Measurements from ENCODE around the gene SERINC2. TPM values are rescaled to one million over a fixed set of nuclear protein-coding genes. Genes with fewer than 3 reads are reported as not detected.

The SERINC2 gene
- total RNA-seq, 3 donors from 2014 or later: 146 to 381 (median 225) TPM

GRCh38 chr1:31373897-31374486, 39.0 kb upstream of the SERINC2 start:
- ATAC-seq: no peak

GRCh38 chr1:31374511-31375196, 38.4 kb upstream of the SERINC2 start:
- H3K4me3 ChIP-seq: no peak overlapping the region
- no peak for TF ChIP-seq CTCF (IDR thresholded peaks at IDR 0.05)
- intact Hi-C loops (cut with DNase I, micrococcal nuclease): no loop called here
- no peaks in the 10 kb centered on the region for H3K36me3 ChIP-seq (ENCODE audit: low read depth)
- peaks cover 27% of the 10 kb centered on the region for H3K4me1 ChIP-seq (ENCODE audit: low read depth)
- DNase-seq (no peak), ATAC-seq (no peak)
- H3K9me3 ChIP-seq: no peaks in the 10 kb centered on the region

More at GRCh38 chr1:31373897-31374486, 39.0 kb upstream of the SERINC2 start:
- no peaks in the 10 kb centered on the region for H3K9me3 ChIP-seq
- no peaks in the 10 kb centered on the region for H3K36me3 ChIP-seq (ENCODE audit: low read depth)
- H3K4me3 ChIP-seq: no peak overlapping the region
- H3K4me1 ChIP-seq (ENCODE audit: low read depth): peaks cover 27% of the 10 kb centered on the region
- DNase-seq: no peak
- no peak for TF ChIP-seq CTCF (IDR thresholded peaks at IDR 0.05)
- intact Hi-C loops (cut with DNase I, micrococcal nuclease): no loop called here

GRCh38 chr1:31376375-31377134, 36.5 kb upstream of the SERINC2 start:
- intact Hi-C loops (cut with DNase I, micrococcal nuclease): no loop called here
- no peaks in the 10 kb centered on the region for H3K36me3 ChIP-seq (ENCODE audit: low read depth)
- H3K4me3 ChIP-seq: no peak overlapping the region
- no peak for TF ChIP-seq CTCF (IDR thresholded peaks at IDR 0.05)
- peak in 1 of 3 donors; percentile 31 for DNase-seq
- H3K4me1 ChIP-seq (ENCODE audit: low read depth): peaks cover 30% of the 10 kb centered on the region
- no peaks in the 10 kb centered on the region for H3K9me3 ChIP-seq
- no peak for ATAC-seq

GRCh38 chr1:31377364-31377863, 35.6 kb upstream of the SERINC2 start:
- ATAC-seq (no peak), DNase-seq (no peak)
- intact Hi-C loops (cut with DNase I, micrococcal nuclease): no loop called here
- H3K4me1 ChIP-seq (ENCODE audit: low read depth): peaks cover 35% of the 10 kb centered on the region
- no peak for TF ChIP-seq CTCF (IDR thresholded peaks at IDR 0.05)
- H3K9me3 ChIP-seq: no peaks in the 10 kb centered on the region
- no peak overlapping the region for H3K4me3 ChIP-seq
- H3K36me3 ChIP-seq (ENCODE audit: low read depth): no peaks in the 10 kb centered on the region

GRCh38 chr1:31378001-31378400, 35.0 kb upstream of the SERINC2 start:
- DNase-seq: no peak
- no peaks in the 10 kb centered on the region for H3K36me3 ChIP-seq (ENCODE audit: low read depth)
- no peak for ATAC-seq
- peaks cover 34% of the 10 kb centered on the region for H3K4me1 ChIP-seq (ENCODE audit: low read depth)
- intact Hi-C loops (cut with DNase I, micrococcal nuclease): no loop called here
- no peak for TF ChIP-seq CTCF (IDR thresholded peaks at IDR 0.05)
- no peaks in the 10 kb centered on the region for H3K9me3 ChIP-seq
- H3K4me3 ChIP-seq: no peak overlapping the region
